Activated naive CD4-positive, alpha-beta T cell treated with Interleukin-2 at 50 U/mL for 16 hours (primary cell): ENCODE data around the gene TMEM116.
"Not testable (repeated sequence)": the region's sequence is repeated elsewhere in the genome, so short reads cannot be mapped to it uniquely, and the experiment has no call there.

Source experiments
- DNase-seq: peaks from one replicate; pipeline ENCODE4 v3.0.0-alpha.2; 2020

Gene TMEM116

DNA sequence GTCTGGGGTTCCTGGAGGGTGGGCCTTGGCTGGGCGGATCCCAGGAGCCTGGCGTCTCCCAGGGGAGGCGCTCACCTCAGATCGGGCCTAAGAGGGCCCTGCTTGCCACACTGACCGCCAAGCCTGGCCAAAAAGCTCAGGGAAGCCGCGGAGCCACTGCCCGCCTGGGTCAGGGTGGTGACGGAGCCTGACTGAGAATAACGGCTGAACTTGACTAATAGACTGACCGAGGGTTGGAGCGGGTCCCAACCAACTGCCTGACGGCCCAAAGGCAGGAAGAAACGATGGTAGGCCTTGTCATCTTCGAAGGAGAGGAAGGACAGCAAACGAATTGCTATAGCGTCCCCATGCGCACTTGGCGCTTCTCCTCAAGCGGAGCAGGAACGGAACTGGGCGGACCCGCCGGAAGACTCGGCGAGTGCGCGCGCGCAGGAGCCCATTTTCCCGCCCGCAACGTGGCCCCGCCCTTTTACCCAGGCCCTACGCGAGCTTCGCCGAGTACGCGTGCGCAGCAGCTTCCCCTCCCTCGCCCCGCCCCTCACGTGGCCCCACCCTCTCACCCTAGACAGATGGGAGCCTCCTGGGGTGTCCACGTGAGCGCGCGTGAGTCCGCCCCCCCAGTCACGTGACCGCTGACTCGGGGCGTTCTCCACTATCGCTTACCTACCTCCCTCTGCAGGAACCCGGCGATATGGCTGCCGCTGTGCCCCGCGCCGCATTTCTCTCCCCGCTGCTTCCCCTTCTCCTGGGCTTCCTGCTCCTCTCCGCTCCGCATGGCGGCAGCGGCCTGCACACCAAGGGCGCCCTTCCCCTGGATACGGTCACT lies at the start of gene TMEM116, which contains the start of gene ERP29:
TMEM116 (minus strand) TSS at position 391 of the 826 bp plus-strand sequence. CDS start 7,895 bp downstream, outside the sequence.
ERP29 (plus strand) TSS at position 652 of the 826 bp plus-strand sequence; CDS start at position 692, 40 bp downstream.
- peak; percentile 100 for DNase-seq

DNA sequence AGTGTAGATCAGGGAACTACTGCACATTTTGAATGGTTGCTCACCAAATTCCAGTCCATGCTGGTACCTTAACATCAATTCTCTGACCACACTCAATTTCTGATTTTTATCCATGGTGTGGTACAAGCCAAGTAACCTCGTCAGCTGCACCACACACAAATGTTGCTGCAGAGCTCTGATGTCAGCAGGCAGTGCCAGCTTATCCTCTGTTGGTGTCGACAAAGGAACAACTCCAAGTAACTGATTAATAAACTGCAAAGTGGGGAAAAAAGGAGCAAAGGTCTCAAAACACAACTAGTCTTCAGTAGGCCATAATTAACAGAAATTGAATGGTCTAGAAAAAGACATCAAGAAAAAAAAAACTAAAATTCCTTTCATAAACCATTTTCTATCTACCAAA lies 48.2 kb upstream of the TMEM116 start:
- no peak for DNase-seq

DNA sequence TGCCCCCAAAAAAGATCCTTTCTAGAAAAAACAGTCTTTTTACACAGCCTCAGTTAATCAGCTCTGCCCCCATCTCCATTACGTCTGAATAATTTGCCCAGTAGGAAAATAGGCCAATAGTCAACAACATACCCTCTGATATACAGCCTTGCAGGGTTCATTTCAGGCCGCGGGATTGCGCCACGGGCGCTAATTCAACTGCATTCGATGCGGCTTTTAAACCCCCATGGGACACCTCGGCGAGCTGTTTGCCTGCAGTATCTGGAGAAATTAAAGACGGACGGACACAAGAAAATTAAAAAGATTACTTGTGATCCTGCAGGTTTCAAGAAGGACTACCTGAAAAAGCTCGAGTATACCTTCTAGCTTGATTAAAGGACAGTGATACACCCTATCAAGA lies 36.4 kb upstream of the TMEM116 start:
- DNase-seq: no peak

DNA sequence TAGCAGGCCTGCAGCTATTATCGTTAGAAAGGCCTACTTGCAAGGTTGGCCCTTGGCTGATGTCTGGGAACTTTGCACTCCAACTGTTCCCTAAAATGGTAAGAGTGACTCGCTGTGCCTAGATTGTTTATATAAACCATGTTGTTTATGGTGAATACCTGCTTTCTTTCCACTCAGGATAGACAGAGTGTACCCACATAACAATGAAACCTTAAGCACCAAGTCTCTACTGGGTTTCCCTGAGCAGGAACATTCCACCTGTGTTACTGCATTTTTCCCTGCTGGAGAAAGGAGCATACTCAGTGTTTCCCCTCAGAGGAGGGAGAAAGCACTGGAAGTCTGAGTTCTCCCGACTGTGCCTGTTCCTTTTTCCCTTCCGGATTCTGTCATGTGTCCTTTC lies 33.0 kb upstream of the TMEM116 start:
- no peak for DNase-seq

DNA sequence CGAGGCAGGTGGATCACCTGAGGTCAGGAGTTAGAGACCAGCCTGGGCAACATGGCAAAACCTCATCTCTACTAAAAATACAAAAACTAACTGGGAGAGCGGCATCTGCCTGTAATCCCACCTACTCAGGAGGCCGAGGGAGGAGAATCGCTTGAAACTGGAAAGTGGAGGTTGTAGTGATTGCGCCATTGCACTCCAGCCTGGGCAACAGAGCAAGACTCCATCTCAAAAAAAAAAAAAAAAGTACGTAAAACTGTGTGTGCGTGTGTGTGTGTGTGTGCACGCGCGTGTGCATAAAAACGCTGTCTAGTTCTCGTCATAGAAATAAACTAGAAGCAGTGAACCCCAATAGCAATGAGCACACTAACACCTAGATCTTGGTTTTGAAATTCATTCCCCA lies 23.6 kb upstream of the TMEM116 start:
- DNase-seq: not testable (repeated sequence)

DNA sequence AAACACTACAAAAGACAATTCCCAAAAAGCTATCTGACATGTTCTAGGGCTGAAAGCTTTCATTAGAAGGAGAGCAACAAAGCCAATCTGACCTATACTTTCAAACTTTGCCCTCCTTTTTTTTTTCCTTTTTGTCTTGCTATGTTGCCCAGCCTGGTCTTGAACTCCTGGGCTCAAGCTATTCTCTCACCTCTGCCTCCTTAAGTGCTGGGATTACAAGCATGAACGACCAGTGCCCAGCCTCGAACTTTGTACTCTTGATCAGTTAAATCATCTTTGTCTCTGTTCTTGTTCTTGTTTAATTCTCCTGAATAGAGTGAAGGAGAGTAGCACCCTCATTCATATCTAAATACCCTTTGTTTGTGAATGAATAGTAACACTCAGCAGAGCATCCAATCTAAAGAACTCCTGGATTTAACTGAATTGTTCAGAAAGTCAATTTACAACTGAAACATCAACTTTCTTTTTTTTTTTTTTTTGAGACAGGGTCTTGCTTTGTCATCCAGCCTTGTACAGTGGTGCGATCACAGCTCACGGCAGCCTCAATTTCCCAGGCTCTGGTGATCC lies 22.3 kb upstream of the TMEM116 start:
- no peak for DNase-seq

DNA sequence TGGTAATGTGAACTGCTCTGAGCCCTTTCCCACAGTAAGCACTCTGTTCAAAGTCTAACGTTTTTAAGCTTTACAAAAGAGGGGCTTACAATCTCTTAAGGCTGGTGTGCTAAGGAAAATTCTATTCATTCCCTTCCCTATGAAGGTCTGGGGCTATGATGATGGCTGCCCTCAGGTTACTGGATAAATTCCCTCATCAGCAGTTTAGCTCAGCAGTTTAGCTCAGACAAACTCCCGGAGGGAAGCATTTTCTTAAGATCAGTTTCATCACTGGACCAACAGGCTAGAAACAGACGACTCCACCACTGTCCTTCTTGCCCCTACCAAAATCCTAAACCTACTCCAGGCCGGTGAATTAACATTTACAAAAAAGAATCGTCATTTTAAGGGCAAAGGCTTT lies 19.3 kb upstream of the TMEM116 start:
- DNase-seq: no peak

DNA sequence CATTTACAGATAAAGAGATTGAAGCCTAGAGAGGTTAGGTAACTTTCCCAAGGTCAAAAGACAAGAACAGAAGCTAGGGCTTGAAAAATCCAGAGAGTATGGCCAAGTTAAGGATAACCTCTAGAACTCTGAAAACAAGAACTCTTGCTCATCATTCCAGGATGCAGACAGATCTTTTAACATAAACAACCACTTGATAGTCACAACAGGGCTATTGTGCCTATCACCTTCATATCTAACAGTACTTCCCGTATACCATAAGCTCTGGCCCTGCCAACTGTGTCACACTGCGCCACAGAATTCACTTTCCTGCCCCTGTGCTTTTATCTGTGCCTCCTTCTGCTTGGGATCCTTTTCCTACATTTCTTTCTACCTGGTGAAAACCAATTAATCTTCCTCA lies 18.5 kb upstream of the TMEM116 start:
- no peak for DNase-seq

DNA sequence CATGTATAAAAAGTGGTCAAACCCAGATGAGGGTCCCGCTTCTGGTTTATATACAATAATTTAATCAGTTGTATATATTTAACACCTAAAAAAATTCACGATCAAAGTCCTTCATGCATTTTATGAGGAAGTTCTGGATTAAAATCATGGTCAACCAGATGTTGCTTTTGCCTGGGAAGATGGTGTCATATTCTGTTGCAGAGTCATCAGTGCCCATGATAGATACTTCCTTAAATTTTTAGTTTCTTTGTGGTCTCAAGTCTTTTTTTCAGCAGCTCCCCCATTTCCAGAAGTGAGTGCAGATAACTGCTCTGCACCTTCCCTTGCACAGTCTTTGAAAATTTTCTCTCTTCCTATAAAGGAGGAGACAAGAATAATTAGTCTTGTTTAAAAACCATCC lies 16.3 kb upstream of the TMEM116 start:
- no peak for DNase-seq

DNA sequence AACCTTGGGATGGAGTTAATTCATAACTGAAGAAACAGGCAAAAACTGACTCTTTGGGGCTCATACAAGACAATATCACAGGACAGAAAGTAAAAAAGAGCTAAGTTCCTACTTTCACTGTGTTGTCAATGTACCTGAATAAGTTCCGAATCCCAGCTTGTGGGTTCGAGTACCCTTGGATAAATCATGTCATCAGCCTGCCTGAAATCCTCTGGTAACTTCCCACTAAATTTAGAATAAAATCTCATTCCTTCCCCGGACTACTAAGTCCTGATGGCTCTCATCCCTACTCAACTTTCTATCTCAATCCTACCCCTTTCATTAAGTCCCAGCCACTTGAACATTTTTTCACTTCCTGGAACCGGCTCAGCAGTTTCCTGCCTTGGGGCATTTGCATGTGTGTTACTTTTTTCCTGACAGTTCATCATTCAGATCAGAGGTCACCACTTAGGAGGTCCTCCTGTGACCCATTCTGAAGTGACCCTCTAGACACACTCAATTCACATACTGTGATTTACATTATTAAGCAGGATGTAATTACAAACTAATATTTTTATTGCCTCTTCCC lies 12.9 kb upstream of the TMEM116 start:
- DNase-seq: no peak

DNA sequence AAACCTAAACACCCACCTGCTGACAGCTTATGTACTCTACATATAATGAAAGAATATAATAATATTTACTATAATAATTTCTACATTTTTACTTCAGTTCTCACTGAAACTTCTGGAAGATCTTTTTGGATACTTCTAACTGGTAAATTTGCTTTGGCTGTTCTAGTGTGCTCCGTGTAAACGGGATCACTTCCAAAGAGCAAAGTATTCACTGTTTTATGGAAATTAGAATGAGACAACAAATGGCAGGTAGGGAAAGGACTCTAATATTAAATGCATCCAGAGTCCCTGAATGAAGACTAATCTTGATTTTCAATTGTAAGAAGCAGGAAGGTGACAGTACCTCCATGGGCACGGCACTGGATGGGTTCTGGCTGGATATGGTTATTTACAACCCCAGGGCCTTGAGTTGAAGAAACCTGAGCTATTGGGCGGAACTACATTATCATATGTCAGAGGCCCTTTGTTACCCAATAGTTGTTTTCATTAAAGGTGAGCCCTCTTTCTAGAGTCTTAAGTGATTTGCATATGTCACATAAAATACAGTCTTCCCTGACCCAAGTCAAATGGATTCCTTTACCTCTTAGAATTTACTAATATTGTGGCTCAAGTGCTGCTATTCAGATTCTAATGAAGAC lies 10.9 kb upstream of the TMEM116 start:
- DNase-seq: no peak

DNA sequence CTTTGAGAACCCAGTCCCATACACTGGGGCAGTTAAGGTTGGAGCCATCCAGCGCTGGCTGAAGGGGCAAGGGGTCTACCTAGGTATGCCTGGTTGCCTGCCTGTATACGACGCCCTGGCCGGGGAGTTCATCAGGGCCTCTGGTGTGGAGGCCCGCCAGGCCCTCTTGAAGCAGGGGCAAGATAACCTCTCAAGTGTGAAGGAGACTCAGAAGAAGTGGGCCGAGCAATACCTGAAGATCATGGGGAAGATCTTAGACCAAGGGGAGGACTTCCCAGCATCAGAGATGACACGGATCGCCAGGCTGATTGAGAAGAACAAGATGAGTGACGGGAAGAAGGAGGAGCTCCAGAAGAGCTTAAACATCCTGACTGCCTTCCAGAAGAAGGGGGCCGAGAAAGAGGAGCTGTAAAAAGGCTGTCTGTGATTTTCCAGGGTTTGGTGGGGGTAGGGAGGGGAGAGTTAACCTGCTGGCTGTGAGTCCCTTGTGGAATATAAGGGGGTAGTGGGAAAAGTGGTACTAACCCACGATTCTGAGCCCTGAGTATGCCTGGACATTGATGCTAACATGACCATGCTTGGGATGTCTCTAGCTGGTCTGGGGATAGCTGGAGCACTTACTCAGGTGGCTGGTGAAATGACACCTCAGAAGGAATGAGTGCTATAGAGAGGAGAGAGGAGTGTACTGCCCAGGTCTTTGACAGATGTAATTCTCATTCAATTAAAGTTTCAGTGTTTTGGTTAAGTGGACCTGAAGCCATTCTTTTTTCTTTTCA lies 9.5 kb upstream of the TMEM116 start:
- no peak for DNase-seq

DNA sequence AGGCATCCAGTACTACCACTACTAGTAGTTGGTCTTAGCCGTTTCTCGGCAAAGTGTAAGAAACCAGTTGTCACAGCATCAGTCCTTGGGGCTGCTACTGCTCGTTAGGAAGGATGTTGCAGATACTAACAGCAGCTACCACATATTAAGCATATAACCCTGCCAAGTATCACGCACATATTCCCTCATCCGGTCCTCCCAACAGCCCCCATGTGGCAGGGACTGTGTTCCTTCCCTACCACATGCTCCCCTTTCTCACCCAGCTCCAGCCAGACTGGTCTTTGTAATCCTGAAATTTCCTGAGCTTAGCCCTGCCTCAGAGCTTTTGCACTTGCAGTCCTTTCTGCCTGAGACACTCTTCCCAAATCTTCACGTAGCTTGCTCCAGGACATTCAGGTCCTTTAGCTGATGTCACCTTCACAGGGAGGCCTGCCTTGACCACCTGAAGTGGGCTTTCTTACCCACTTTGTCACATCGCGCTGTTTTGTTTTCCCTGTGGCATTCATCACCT lies 8.0 kb upstream of the TMEM116 start:
- no peak for DNase-seq

DNA sequence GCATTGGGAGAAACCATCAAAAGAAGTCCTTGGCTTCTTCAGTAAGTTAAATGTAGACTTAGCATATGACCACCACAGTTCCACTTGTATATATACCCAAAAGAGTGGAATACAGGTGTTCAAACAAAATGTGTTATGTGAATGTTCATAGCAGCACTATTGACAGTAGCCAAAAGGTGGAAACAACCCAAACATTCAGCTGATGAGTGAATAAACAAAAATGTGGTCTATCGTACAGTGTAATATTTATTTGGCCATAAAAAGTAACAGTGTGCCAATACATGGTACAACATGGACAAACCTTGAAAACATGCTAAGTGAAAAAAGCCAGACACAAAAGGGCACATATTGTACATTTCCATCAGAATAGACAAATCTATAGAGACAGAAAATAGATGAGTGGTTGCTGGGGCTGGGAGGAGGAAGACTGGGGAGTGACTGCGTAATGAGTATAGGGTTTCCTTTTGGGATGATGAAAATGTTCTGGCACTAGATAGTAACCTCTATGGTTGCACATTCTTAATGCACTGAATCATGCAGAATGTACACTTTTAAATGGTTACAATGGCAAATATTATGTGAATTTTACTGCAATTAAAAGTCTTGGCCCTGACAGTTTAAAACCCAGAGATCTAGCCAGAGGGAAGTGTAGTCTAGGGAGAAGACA lies 5.7 kb upstream of the TMEM116 start:
- DNase-seq: no peak

DNA sequence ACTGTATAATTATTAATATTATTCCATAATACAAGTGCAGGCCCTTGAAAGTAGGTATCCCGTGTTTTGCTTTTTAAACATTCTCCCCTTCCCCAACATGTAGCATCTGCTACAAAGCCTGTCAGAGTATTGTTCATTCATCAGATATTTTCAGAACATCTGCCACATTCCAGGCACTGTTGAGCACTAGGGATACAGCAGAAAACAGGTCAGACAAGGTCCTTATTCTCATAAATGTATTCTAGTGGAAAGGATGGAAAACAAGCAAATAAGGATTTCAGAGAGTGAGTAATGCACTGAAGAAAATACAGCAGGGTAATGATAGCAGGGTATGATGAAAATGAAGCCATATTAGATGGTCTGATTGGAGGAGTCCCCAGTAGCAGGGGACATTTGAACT lies 4.1 kb upstream of the TMEM116 start:
- no peak for DNase-seq

DNA sequence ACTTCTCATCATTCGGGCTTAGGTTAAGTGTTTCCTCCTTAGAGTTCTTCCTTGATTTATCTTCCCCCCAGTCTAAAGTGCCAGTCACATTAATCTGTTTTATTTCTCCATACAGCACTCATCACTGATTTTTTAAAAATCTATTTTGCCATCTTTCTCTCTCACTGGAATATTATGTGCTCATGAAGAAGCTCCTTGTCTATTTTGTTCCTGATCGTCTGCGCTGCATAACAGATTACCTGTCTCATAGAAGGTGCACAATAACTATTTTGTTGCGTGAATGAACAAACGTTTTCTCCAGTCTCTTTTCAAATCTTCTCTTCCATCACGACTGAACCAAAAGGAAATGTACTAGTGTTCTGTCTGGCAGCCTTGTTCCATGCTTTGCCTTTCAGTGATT lies 3.0 kb upstream of the TMEM116 start:
- DNase-seq: no peak

DNA sequence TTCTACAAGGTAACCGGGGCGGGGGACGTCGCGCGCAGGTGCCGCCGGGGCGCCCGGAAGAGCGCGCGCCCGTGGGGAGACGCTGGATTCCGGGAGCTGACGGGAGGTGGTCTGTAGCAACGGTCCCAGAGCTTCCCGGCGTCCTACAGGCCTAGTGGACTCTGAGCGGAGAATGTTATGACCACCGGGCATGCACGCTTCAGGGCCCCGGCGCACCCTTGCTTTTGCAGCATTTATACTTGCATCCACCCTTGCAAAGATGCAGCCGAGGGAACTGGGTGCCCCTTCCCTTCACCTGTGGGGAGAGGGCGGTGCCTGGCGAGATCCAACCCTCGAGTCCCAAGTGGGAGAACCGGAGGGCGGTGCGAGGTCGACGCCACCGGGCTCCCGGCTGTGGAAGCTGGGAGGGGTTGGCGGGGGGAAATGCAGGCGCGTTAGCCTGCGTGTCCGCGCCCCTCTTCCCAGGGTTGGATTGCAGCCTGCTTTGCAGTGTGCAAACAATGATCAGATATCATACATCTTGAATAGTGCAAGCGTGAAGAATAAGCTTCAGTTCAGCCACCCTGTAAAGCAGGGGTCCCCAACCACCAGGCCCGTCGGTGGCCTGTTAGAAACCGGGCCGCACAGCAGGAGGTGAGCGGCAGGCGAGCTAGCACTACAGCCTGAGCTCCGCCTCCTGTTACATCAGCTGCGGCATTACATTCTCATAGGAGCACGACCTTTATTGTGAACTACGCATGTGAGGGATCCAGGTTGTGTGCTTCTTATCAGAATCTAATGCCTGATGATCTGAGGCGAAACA lies 837 bp upstream of the TMEM116 start:
- peak; percentile 78 for DNase-seq

DNA sequence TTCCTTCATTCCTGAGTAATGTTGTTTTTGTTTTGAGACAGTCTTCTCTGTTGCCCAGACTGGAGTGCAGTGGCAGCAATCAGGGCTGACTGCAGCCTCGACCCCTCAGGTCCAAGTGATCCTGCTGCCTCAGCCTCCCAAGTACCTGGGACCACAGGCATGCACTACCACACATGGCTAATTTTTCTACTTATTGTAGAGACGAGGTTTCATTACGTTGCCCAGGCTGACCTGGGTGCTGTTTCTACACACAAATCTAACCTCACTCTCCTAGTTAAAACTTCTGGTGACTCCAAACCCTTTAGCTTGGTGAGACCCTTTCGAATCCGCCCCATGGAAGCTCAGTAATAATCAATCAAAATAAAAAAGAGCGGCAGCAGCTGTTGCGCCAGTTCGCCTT lies 1.3 kb downstream of the TMEM116 start:
- no peak for DNase-seq

DNA sequence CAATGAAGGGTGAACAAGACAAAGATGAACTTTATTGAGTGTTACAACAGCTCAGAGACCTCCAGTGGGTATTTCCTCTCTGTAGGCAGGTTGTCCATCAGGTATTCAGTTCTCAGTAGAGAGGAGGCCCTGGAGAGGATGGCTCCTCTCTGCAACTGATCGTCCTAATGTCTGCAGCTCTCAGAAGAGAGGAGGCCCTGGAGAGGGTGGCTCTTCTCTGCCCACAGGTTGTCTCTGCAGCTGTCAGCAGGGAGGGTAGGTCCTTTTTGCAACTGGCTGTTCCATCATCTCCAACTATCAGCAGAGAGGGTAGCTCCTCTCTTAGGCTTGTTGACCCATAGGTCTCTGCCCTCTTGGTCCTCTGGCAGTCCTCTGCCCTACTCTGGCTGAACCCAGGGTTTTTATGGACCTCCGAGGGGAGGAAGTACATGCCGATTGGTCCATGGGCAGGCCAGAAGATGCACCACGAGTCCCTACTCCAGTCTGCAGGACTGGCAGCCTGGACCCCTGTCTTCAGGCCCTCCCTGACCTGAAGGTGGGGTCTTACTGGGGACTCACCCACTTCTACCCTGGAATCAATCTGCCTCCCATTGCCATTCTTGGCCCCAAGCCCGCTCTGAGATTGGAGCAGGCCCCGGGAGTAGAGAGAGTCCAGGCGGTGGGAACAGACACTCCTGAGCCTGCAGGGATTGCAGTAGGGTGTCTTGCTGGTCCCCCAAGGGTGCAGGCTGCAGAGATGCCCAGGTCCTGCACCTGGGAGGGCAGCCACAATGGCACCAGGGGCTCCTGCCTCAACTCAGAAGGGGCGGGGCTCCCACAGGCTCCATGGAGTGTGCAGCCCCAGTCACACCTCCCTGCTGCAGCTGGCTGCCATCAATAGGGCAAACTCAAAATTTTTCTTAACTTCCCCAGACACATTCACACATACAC lies 2.3 kb downstream of the TMEM116 start:
- no peak for DNase-seq

DNA sequence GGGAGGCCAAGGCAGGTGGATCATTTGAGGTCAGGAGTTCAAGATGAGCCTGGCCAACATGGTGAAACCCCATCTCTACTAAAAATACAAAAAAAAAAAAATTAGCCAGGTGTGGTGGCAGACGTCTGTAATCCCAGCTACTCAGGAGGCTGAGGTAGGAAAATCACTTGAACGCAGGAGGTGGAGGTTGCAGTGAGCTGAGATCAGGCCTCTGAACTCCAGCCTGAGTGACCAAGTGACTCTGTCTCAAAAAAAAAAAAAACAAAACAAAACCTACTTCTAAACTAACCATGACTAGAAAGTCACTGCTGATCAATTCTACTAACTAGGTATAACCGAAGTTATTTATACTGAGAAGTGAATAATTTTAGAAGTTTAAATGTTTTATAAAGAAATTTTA lies 3.4 kb downstream of the TMEM116 start:
- DNase-seq: not testable (repeated sequence)
